Tibial nerve (tissue), 3 donors: ENCODE results near the gene STAM2.
"Not testable (repeated sequence)": the region's sequence is repeated elsewhere in the genome, so short reads cannot be mapped to it uniquely, and the experiment has no call there.

Experiments used
- POLR2A ChIP-seq, 2 donors: fragments of 450-650 bp; IDR thresholded peaks; one replicate each; pipeline ENCODE4 v1.6.1; 2017; ENCODE audit warnings: antibody characterized with exemption in 2 of 2, mild to moderate bottlenecking in 2 of 2, moderate library complexity in 2 of 2
- TF ChIP-seq, protein P1 (sequence below), 5 experiments: fragments of 200-600 bp in 3 of 5; fragments of 450-650 bp in 2 of 5; sonication (generic) in 3 of 5; IDR thresholded peaks; one replicate each; pipeline ENCODE4 v1.5.1; 2016 to 2019; ENCODE audit warnings: antibody characterized with exemption in 5 of 5, mild to moderate bottlenecking in 3 of 5, moderate library complexity in 2 of 5

DNA sequence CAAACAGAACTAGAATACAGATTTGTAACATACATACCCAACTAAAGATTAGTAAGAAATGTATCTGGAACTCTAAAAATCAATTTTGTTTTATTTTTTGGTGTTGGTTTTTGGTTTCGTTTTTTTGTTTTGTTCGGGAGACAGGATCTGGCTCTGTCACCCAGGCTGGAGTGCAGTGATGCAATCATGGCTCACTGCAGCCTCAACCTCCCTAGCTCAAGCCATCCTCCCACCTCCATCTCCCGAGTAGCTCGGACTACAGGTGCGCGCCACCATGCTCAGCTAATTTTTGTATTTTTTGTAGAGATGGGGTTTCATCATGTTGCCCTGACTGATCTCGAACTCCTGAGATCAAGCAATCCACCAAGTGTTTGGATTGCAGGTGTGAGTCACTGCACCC is 6.4 kb downstream of the STAM2 start:
- TF ChIP-seq, protein P1, sequence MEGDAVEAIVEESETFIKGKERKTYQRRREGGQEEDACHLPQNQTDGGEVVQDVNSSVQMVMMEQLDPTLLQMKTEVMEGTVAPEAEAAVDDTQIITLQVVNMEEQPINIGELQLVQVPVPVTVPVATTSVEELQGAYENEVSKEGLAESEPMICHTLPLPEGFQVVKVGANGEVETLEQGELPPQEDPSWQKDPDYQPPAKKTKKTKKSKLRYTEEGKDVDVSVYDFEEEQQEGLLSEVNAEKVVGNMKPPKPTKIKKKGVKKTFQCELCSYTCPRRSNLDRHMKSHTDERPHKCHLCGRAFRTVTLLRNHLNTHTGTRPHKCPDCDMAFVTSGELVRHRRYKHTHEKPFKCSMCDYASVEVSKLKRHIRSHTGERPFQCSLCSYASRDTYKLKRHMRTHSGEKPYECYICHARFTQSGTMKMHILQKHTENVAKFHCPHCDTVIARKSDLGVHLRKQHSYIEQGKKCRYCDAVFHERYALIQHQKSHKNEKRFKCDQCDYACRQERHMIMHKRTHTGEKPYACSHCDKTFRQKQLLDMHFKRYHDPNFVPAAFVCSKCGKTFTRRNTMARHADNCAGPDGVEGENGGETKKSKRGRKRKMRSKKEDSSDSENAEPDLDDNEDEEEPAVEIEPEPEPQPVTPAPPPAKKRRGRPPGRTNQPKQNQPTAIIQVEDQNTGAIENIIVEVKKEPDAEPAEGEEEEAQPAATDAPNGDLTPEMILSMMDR (IDR thresholded peaks at IDR 0.05): not testable (repeated sequence)
- TF ChIP-seq POLR2A (IDR thresholded peaks at IDR 0.05): not testable (repeated sequence)
